ENCODE measurements around the gene FAM110D. TPM values are rescaled to one million over a fixed set of nuclear protein-coding genes. Genes with fewer than 3 reads are reported as not detected.

FAM110D gene
- total RNA-seq, 1 experiment from 2014 or later, result not detected

DNA sequence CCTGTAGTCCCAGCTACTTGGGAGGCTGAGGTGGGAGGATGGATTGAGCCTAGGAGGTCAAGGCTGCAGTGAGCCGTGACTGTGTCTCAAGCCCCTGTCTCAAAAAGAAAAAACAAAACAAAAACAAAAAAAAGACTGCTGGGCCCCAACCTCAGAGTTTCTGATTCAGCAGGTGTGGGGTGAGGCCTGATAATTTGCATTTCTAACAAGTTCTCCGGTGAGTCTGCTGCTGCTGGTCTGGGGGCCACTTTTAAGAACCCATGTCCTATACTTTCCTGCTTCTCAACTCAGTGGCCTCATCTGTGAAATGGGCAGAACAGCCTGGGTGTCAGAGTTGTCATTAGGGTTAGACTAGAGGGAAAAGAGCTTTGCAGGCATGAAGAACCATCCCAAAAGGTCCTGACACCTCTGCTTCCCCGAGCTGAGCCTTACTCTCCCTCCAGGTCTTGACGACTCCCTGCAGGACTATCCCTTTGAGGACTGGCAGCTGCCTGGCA is 21.2 kb downstream of the FAM110D start:
- H3K27me3 Mint-ChIP-seq (ENCODE audit: unreplicated experiment), result no peaks in the 10 kb centered on the region
- DNase-seq, result no peak
- CTCF ChIA-PET, result no interaction called here
- no peak overlapping the region for H3K27ac Mint-ChIP-seq (ENCODE audit: unreplicated experiment)
- intact Hi-C loops (cut with micrococcal nuclease; ENCODE audit: unreplicated experiment), result no loop called here
- H3K4me1 Mint-ChIP-seq (ENCODE audit: low read depth, unreplicated experiment), result peaks cover 11% of the 10 kb centered on the region
- peaks cover 19% of the 10 kb centered on the region for H3K36me3 Mint-ChIP-seq (ENCODE audit: insufficient read depth, unreplicated experiment)
- H3K4me3 Mint-ChIP-seq (ENCODE audit: low read depth, unreplicated experiment), result no peak overlapping the region
- TF ChIP-seq, protein P1, sequence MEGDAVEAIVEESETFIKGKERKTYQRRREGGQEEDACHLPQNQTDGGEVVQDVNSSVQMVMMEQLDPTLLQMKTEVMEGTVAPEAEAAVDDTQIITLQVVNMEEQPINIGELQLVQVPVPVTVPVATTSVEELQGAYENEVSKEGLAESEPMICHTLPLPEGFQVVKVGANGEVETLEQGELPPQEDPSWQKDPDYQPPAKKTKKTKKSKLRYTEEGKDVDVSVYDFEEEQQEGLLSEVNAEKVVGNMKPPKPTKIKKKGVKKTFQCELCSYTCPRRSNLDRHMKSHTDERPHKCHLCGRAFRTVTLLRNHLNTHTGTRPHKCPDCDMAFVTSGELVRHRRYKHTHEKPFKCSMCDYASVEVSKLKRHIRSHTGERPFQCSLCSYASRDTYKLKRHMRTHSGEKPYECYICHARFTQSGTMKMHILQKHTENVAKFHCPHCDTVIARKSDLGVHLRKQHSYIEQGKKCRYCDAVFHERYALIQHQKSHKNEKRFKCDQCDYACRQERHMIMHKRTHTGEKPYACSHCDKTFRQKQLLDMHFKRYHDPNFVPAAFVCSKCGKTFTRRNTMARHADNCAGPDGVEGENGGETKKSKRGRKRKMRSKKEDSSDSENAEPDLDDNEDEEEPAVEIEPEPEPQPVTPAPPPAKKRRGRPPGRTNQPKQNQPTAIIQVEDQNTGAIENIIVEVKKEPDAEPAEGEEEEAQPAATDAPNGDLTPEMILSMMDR (IDR thresholded peaks at IDR 0.05; ENCODE audit: unreplicated experiment), result no peak
- no TSS peak for BruUV-seq (replicated peaks)
- H3K9me3 Mint-ChIP-seq (ENCODE audit: low read depth, unreplicated experiment), result no peaks in the 10 kb centered on the region

DNA sequence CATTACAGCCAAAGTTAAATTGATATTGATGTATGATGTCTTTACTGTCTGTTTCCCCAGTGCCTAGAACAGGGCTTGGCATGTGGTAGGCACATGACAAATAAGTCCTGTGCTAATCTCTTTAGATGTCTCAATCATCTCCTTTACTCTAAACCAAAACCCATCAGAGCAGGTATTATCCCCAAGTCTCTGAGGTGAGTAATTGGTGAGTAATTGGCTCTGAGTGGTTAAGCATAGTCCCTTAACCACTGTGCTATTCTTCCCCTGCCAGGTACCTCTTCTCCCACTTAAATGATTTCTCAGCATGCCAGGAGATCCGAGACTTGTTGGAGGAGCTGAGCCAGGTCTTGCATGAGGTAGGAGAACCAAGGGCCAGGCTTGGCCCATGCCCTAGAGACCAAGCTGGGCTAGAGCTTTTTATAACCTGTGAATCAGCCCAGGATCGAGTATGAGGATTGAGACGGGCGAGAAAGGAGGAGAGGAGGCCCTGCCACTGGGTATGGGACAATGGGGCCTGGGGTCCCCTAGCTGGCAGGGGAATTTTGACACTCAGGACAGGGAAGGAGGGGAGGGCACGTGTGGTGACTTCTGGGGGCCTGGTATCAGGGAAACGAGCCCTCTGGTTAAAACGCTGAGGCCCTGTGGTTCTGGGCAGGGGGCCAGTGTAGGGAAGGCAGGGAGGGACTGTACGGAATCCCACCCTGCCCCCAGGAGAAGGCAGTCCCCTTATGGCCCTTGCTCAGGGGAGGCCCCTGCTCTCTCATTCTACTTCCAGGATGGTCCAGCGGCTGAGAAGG is 22.9 kb downstream of the FAM110D start:
- Mint-ChIP-seq H3K9me3 (ENCODE audit: low read depth, unreplicated experiment) (no peaks in the 10 kb centered on the region), H3K36me3 (ENCODE audit: insufficient read depth, unreplicated experiment) (peaks cover 25% of the 10 kb centered on the region), H3K27ac (ENCODE audit: unreplicated experiment) (no peak overlapping the region), H3K27me3 (ENCODE audit: unreplicated experiment) (no peaks in the 10 kb centered on the region), H3K4me3 (ENCODE audit: low read depth, unreplicated experiment) (no peak overlapping the region), H3K4me1 (ENCODE audit: low read depth, unreplicated experiment) (peaks cover 11% of the 10 kb centered on the region)
- CTCF ChIA-PET, result no interaction called here
- DNase-seq, result no peak
- BruUV-seq (replicated peaks), result no TSS peak
- TF ChIP-seq, protein P1 (IDR thresholded peaks at IDR 0.05; ENCODE audit: unreplicated experiment), result no peak
- intact Hi-C loops (cut with micrococcal nuclease; ENCODE audit: unreplicated experiment), result no loop called here

DNA sequence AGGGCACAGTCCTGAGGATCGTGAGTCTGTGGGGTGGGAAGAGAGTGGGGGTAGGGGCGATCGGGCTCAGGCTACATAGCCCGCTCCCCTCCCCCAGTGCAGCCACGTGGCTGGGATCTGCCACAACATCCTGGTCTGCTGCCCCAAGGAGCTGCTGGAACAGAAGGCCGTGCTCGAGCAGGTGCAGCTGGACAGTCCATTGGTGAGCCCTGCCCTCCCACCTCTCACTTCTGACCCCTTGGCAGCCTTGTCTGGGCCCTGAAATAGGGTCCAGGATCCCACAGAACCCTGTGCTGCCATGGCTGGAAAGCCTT is 23.5 kb downstream of the FAM110D start:
- BruUV-seq (replicated peaks), result no TSS peak
- peaks cover 22% of the 10 kb centered on the region for H3K36me3 Mint-ChIP-seq (ENCODE audit: insufficient read depth, unreplicated experiment)
- no peak overlapping the region for H3K4me3 Mint-ChIP-seq (ENCODE audit: low read depth, unreplicated experiment)
- CTCF ChIA-PET, result no interaction called here
- intact Hi-C loops (cut with micrococcal nuclease; ENCODE audit: unreplicated experiment), result no loop called here
- H3K4me1 Mint-ChIP-seq (ENCODE audit: low read depth, unreplicated experiment), result peaks cover 11% of the 10 kb centered on the region
- no peak overlapping the region for H3K27ac Mint-ChIP-seq (ENCODE audit: unreplicated experiment)
- TF ChIP-seq, protein P1 (IDR thresholded peaks at IDR 0.05; ENCODE audit: unreplicated experiment), result no peak
- no peak for DNase-seq
- no peaks in the 10 kb centered on the region for H3K9me3 Mint-ChIP-seq (ENCODE audit: low read depth, unreplicated experiment)
- no peaks in the 10 kb centered on the region for H3K27me3 Mint-ChIP-seq (ENCODE audit: unreplicated experiment)

DNA sequence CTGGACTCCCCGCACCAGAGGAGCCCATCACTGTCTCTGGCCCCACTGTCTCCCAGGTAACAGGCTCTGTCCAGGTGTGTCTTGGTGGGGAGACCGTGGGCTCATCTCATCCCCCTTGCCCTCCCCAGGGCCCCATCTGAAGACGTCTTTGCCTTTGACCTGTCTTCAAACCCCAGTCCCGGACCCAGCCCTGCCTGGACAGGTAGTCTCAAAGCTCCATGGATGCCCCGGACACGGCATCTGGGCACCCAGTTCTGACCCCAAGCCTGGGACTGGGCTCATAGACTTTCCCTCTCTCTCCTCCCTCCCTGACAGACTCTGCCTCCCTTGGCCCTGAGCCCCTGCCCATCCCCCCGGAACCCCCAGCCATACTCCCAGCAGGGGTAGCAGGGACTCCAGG is 25.2 kb downstream of the FAM110D start:
- no peak for DNase-seq
- no peaks in the 10 kb centered on the region for H3K27me3 Mint-ChIP-seq (ENCODE audit: unreplicated experiment)
- H3K27ac Mint-ChIP-seq (ENCODE audit: unreplicated experiment), result no peak overlapping the region
- TF ChIP-seq, protein P1 (IDR thresholded peaks at IDR 0.05; ENCODE audit: unreplicated experiment), result no peak
- CTCF ChIA-PET, result no interaction called here
- H3K9me3 Mint-ChIP-seq (ENCODE audit: low read depth, unreplicated experiment), result no peaks in the 10 kb centered on the region
- H3K4me3 Mint-ChIP-seq (ENCODE audit: low read depth, unreplicated experiment), result no peak overlapping the region
- BruUV-seq (replicated peaks), result no TSS peak
- peaks cover 13% of the 10 kb centered on the region for H3K36me3 Mint-ChIP-seq (ENCODE audit: insufficient read depth, unreplicated experiment)
- intact Hi-C loops (cut with micrococcal nuclease; ENCODE audit: unreplicated experiment), result no loop called here
- no peaks in the 10 kb centered on the region for H3K4me1 Mint-ChIP-seq (ENCODE audit: low read depth, unreplicated experiment)
